Peyer's patch (tissue), 4 donors: ENCODE results near the gene DYNLT4.

Source experiments
- CTCF ChIP-seq, 6 experiments: fragments of 450-650 bp in 4 of 6; fragments of 200-600 bp in 2 of 6; sonication (generic) in 1 of 6; IDR thresholded peaks; one replicate each; pipeline ENCODE4 v1.5.1; 2017 to 2019; ENCODE audit warnings: antibody characterized with exemption in 6 of 6, mild to moderate bottlenecking in 3 of 6, moderate library complexity in 1 of 6
- POLR2A ChIP-seq, 2 donors: fragments of 450-650 bp; IDR thresholded peaks; one replicate each; pipeline ENCODE4 v1.5.1; 2017; ENCODE audit warnings: antibody characterized with exemption in 2 of 2, mild to moderate bottlenecking in 2 of 2, moderate library complexity in 2 of 2

GRCh38 chr1:44834328-44834727 is 27.2 kb upstream of the DYNLT4 start:
- TF ChIP-seq CTCF (IDR thresholded peaks at IDR 0.05) (no peak), POLR2A (IDR thresholded peaks at IDR 0.05) (no peak)
